IMR-90 (cell line): ENCODE results near the gene DHX38. TPM values are rescaled to one million over a fixed set of nuclear protein-coding genes. Genes with fewer than 3 reads are reported as not detected.

Experiments used
- ATAC-seq: fragments of 200-7000 bp; cut with Tn5 transposase; 2 replicates; pipeline ENCODE4 v1.9.1; 2020; ENCODE audit warnings: low read depth, mild to moderate bottlenecking, moderate library complexity
- BruUV-seq: library from RNA; stranded (reverse); fragments of 400-500 nt; replicated peaks from 2 replicates; lab custom pipeline; 2021; lab: Mats Ljungman, UMichigan
- CTCF ChIA-PET: fragments of 300-600 bp; formaldehyde crosslinking; extraction: SDS; loops from one replicate; lab custom pipeline; 2021; ENCODE audit warnings: antibody characterized with exemption; lab: Yijun Ruan, JAX
- POLR2A ChIA-PET: fragments of 300-600 bp; sonication (Branson Sonifier 250); formaldehyde crosslinking; loops from one replicate; lab custom pipeline; 2022; ENCODE audit warnings: antibody characterized with exemption; ENCODE audit not compliant: unreplicated experiment; lab: Charles Lee
- DNase-seq: peaks from one replicate; pipeline ENCODE4 v3.0.0; 2013
- H2AFZ ChIP-seq: replicated peaks from 2 replicates; pipeline ENCODE3; 2013; ENCODE audit warnings: low read length, mild to moderate bottlenecking; ENCODE audit not compliant: poor library complexity
- H2AK5ac ChIP-seq: 2 replicates; pipeline ENCODE4 v1.6.1; 2013; ENCODE audit warnings: low read depth, low read length, inconsistent platforms
- H2AK9ac ChIP-seq: replicated peaks from 2 replicates; pipeline ENCODE3; 2013; ENCODE audit warnings: mild to moderate bottlenecking, low read depth, low read length, moderate library complexity; ENCODE audit not compliant: poor library complexity
- H2BK120ac ChIP-seq: 2 replicates; pipeline ENCODE4 v1.6.1; 2013; ENCODE audit warnings: low read depth, low read length, inconsistent platforms
- H2BK15ac ChIP-seq: 3 replicates; pipeline ENCODE4 v1.6.1; 2013; ENCODE audit warnings: low read depth, low read length, inconsistent platforms
- H2BK20ac ChIP-seq: 2 replicates; pipeline ENCODE4 v1.6.1; 2013; ENCODE audit warnings: low read depth, mild to moderate bottlenecking, inconsistent platforms, low read length, moderate library complexity
- H2BK5ac ChIP-seq: 2 replicates; pipeline ENCODE4 v1.6.1; 2013; ENCODE audit warnings: mild to moderate bottlenecking, low read depth, low read length, inconsistent platforms; ENCODE audit not compliant: poor library complexity, severe bottlenecking
- H3K14ac ChIP-seq: replicated peaks from 2 replicates; pipeline ENCODE4 v1.6.1; 2013; ENCODE audit warnings: low read depth, low read length, inconsistent platforms
- H3K18ac ChIP-seq: 2 replicates; pipeline ENCODE4 v1.6.1; 2013; ENCODE audit warnings: low read depth, low read length, control low read depth
- H3K23ac ChIP-seq: 2 replicates; pipeline ENCODE4 v1.6.1; 2013; ENCODE audit warnings: low read depth, low read length, inconsistent platforms
- H3K27ac ChIP-seq: 2 replicates; pipeline ENCODE4 v1.5.1; 2013; ENCODE audit warnings: mild to moderate bottlenecking, control low read depth, low read length; ENCODE audit not compliant: insufficient read depth
- H3K27me3 ChIP-seq: 2 replicates; pipeline ENCODE4 v1.6.1; 2013; ENCODE audit warnings: low read length; ENCODE audit not compliant: control insufficient read depth, insufficient read depth
- H3K36me3 ChIP-seq: 2 replicates; pipeline ENCODE4 v1.6.1; 2013; ENCODE audit warnings: low read length, mixed read lengths; ENCODE audit not compliant: control insufficient read depth, insufficient read depth
- H3K4ac ChIP-seq: 2 replicates; pipeline ENCODE4 v1.6.1; 2013; ENCODE audit warnings: low read depth, low read length, inconsistent platforms
- H3K4me1 ChIP-seq: 2 replicates; pipeline ENCODE4 v1.6.1; 2013; ENCODE audit warnings: low read length, mixed read lengths; ENCODE audit not compliant: control insufficient read depth, insufficient read depth
- H3K4me2 ChIP-seq: 2 replicates; pipeline ENCODE4 v1.6.1; 2013; ENCODE audit warnings: low read depth, mild to moderate bottlenecking, control low read depth, low read length, moderate library complexity
- H3K4me3 ChIP-seq: 2 replicates; pipeline ENCODE4 v1.5.1; 2013; ENCODE audit warnings: low read depth, mild to moderate bottlenecking, control low read depth, low read length, moderate library complexity; ENCODE audit not compliant: insufficient read depth
- H3K56ac ChIP-seq: 2 replicates; pipeline ENCODE4 v1.6.1; 2013; ENCODE audit warnings: low read length, inconsistent platforms; ENCODE audit not compliant: insufficient read depth; ENCODE audit errors: extremely low read depth
- H3K79me1 ChIP-seq, 2 experiments: 2 replicates each; pipeline ENCODE4 v1.6.1; 2013; ENCODE audit warnings: low read length in 2 of 2, inconsistent platforms in 1 of 2, low read depth in 1 of 2
- H3K9ac ChIP-seq: 2 replicates; pipeline ENCODE4 v1.6.1; 2013; ENCODE audit warnings: low read depth, low read length, control low read depth
- H3K9me1 ChIP-seq: 2 replicates; pipeline ENCODE4 v1.6.1; 2013; ENCODE audit warnings: low read length, inconsistent platforms; ENCODE audit not compliant: insufficient read depth
- H3K9me3 ChIP-seq: 2 replicates; pipeline ENCODE4 v1.6.1; 2013; ENCODE audit warnings: low read length; ENCODE audit not compliant: control insufficient read depth, insufficient read depth
- H4K20me1 ChIP-seq: 2 replicates; pipeline ENCODE4 v1.6.1; 2013; ENCODE audit warnings: low read length, inconsistent platforms; ENCODE audit not compliant: insufficient read depth
- H4K5ac ChIP-seq: 2 replicates; pipeline ENCODE4 v1.6.1; 2013; ENCODE audit warnings: mild to moderate bottlenecking, low read depth, low read length, control low read depth
- H4K8ac ChIP-seq, 2 experiments: 2 replicates each; pipeline ENCODE4 v1.6.1; 2013; ENCODE audit warnings: low read depth in 2 of 2, low read length in 2 of 2, control low read depth in 1 of 2, inconsistent platforms in 1 of 2
- H4K91ac ChIP-seq: 2 replicates; pipeline ENCODE4 v1.6.1; 2013; ENCODE audit warnings: low read depth, low read length, inconsistent platforms; ENCODE audit not compliant: insufficient read depth
- CHD1 ChIP-seq: IDR thresholded peaks from 2 replicates; pipeline ENCODE4 v1.6.1; 2012; ENCODE audit warnings: low read depth, low read length, improper control_type of control experiment
- MAFK ChIP-seq: IDR thresholded peaks from 2 replicates; pipeline ENCODE4 v1.6.1; 2012; ENCODE audit warnings: low read depth, low read length, improper control_type of control experiment
- MXI1 ChIP-seq: IDR thresholded peaks from 2 replicates; pipeline ENCODE4 v1.6.1; 2012; ENCODE audit warnings: low read depth, mild to moderate bottlenecking, low read length, moderate library complexity, borderline replicate concordance
- NFE2L2 ChIP-seq: fragments of 150-350 bp; IDR thresholded peaks from 2 replicates; pipeline ENCODE4 v1.6.1; 2016; ENCODE audit warnings: low read depth, mild to moderate bottlenecking, low read length
- RFX5 ChIP-seq: IDR thresholded peaks from 2 replicates; pipeline ENCODE4 v1.8.0; 2012; ENCODE audit warnings: low read depth, mild to moderate bottlenecking, low read length, moderate library complexity
- WGBS, 2 experiments: methylation state at CpG; one replicate each; pipeline versions ENCODE4 v1.1.5 to v1.1.7; 2013; ENCODE audit warnings: missing lambda C conversion rate in 2 of 2; ENCODE audit not compliant: insufficient read length in 1 of 2; ENCODE audit errors: extremely low coverage in 2 of 2; 5-methylcytosine and 5-hydroxymethylcytosine counted together
- dilution Hi-C: fragments of 300-500 bp; cut with HindIII; formaldehyde crosslinking; loops from one replicate; pipeline ENCODE4 v1.14.3; 2018; ENCODE audit warnings: low sequenced_read_pairs; ENCODE audit not compliant: unreplicated experiment
- in situ Hi-C: fragments of 300-500 bp; cut with MboI; formaldehyde crosslinking; loops from 3 replicates; pipeline ENCODE4 v1.14.3; 2019; ENCODE audit warnings: low sequenced_read_pairs, inconsistent platforms, mixed read lengths
- intact Hi-C: fragments of 100-400 bp; cut with micrococcal nuclease; formaldehyde crosslinking; loops from 2 replicates; pipeline ENCODE4 v1.10.0; 2022
- polyA plus RNA-seq, 3 experiments: library from polyadenylated mRNA; depleted of rRNA; stranded (reverse); fragments of >200 nt; gene quantifications; 2 replicates each; pipeline ENCODE4 v1.2.3, GENCODE V29; 2012; ENCODE audit warnings: low replicate concordance in 1 of 3
- total RNA-seq: library from RNA; depleted of rRNA; stranded (reverse); fragments of >200 nt; gene quantifications from 2 replicates; pipeline ENCODE4 v1.2.3, GENCODE V29; 2012

DHX38 gene
- total and polyA plus RNA-seq, 2 of the 4 experiments (the other 2 are of a cell fraction): 45.4 to 49.6 TPM

GRCh38 chr16:72142476-72142875, 48.8 kb downstream of the DHX38 start:
- Histone ChIP-seq H2BK120ac (no peak overlapping the region), H2BK20ac (no peak overlapping the region), H4K8ac (no peak overlapping the region), H4K91ac (no peak overlapping the region), H2AFZ (no peak overlapping the region), H3K9me1 (no peaks in the 10 kb centered on the region), H3K4me2 (no peak overlapping the region), H3K27me3 (no peaks in the 10 kb centered on the region; the same call in 1 of the 2 replicates), H2AK9ac (no peak overlapping the region), H3K9ac (no peak overlapping the region), H3K4ac (no peak overlapping the region), H2BK15ac (no peak overlapping the region), H3K79me1 (no peaks in the 10 kb centered on the region), H3K14ac (no peak overlapping the region), H4K20me1 (no peaks in the 10 kb centered on the region), H2AK5ac (no peak overlapping the region), H4K5ac (no peak overlapping the region), H3K27ac (no peak overlapping the region), H3K18ac (no peak overlapping the region), H3K36me3 (no peaks in the 10 kb centered on the region), H2BK5ac (no peak overlapping the region), H3K4me3 (no peak overlapping the region), H3K56ac (no peak overlapping the region), H3K9me3 (no peaks in the 10 kb centered on the region), H3K4me1 (no peaks in the 10 kb centered on the region), H3K23ac (no peak overlapping the region)
- ATAC-seq (no peak), DNase-seq (no peak)
- dilution Hi-C loops: no loop called here
- no TSS peak for BruUV-seq
- WGBS, 2 experiments: no CpG with 5 or more reads among the region's 1 CpG
- intact Hi-C loops: no loop called here
- in situ Hi-C loops: no loop called here
- CTCF ChIA-PET: interaction anchor here (0.6 kb wide), 1 partner anchor 680 kb away, joined by 4 read pairs; no protein-coding TSS in a partner anchor
- no peak for TF ChIP-seq MXI1
- TF ChIP-seq RFX5: no peak
- no peak for TF ChIP-seq CHD1
- TF ChIP-seq NFE2L2: no peak
- no peak for TF ChIP-seq MAFK
- POLR2A ChIA-PET: no interaction called here
